Right lobe of liver (tissue), 6 donors: ENCODE results near the gene SYPL2. TPM values are rescaled to one million over a fixed set of nuclear protein-coding genes. Genes with fewer than 3 reads are reported as not detected.
A peak's percentile ranks its signal among the peaks of the same experiment; 100 is the strongest.

Experiments used
- ATAC-seq, 4 donors: fragments of 200-7000 bp; cut with Tn5 transposase; one replicate each; pipeline ENCODE4 v1.9.1; 2020; ENCODE audit warnings: mild to moderate bottlenecking in 4 of 4, moderate library complexity in 4 of 4
- DNase-seq, 3 donors: peaks; one replicate each; pipeline ENCODE4 v3.0.0-alpha.2; 2020
- H3K27ac ChIP-seq, 3 donors: fragments of 200-600 bp; one replicate each; pipeline ENCODE4 v1.8.0; 2022
- H3K27me3 ChIP-seq, 2 donors: fragments of 200-600 bp; one replicate each; pipeline ENCODE4 v1.8.0; 2022
- H3K36me3 ChIP-seq, 4 donors: fragments of 200-600 bp; sonication (generic) in 1 of 4; one replicate each; pipeline versions ENCODE4 v1.5.1 to v1.8.0; 2017 to 2022; ENCODE audit warnings: control low read depth in 1 of 4
- H3K4me1 ChIP-seq, 4 donors: fragments of 200-600 bp; sonication (generic) in 1 of 4; one replicate each; pipeline versions ENCODE4 v1.5.1 to v1.8.0; 2017 to 2022; ENCODE audit warnings: control low read depth in 1 of 4
- H3K4me3 ChIP-seq, 3 donors: fragments of 200-600 bp; one replicate each; pipeline ENCODE4 v1.8.0; 2022
- H3K9me3 ChIP-seq, 4 donors: fragments of 200-600 bp; sonication (generic) in 1 of 4; one replicate each; pipeline versions ENCODE4 v1.5.1 to v1.8.0; 2017 to 2022; ENCODE audit warnings: control low read depth in 1 of 4
- CTCF ChIP-seq, 4 donors: fragments of 200-600 bp in 3 of 4; fragments of 450-650 bp in 1 of 4; IDR thresholded peaks; one replicate each; pipeline versions ENCODE4 v1.5.1 to v1.8.0; 2016 to 2022; ENCODE audit warnings: antibody characterized with exemption in 4 of 4, mild to moderate bottlenecking in 2 of 4
- POLR2A ChIP-seq: fragments of 450-650 bp; IDR thresholded peaks from one replicate; pipeline ENCODE4 v1.6.1; 2017; ENCODE audit warnings: antibody characterized with exemption, mild to moderate bottlenecking
- WGBS: methylation state at CpG from one replicate; pipeline ENCODE4 v1.1.6; 2018; ENCODE audit warnings: low coverage, low lambda C conversion rate; ENCODE audit not compliant: insufficient coverage; ENCODE audit errors: missing lambda C conversion rate; 5-methylcytosine and 5-hydroxymethylcytosine counted together
- intact Hi-C, 2 donors: fragments of 100-400 bp; cut with DNase I; formaldehyde crosslinking; loops; one replicate each; pipeline versions ENCODE4 v1.11.2 to v1.14.1; 2022
- total RNA-seq, 6 experiments: library from RNA; depleted of rRNA in 2 of 6; stranded (reverse); fragments of >200 nt in 2 of 6; fragmentation: NEBNext Ultra II Directional in 3 of 6; extraction: Animal tissue kit (Norgen Biotek cat#: 25700) in 3 of 6; gene quantifications; one replicate each; pipeline versions ENCODE4 v1.1.0 to v1.2.4, GENCODE V29; 2016 to 2023
- donor health status: DM: no; HTN: yes; CAD: no.
- donor health status: DM: no; HTN: no; CAD: no.
- donor health status: DM: no; HTN: no; CAD: no.
- donor health status: DM: no; HTN: yes; CAD: no.
- donor health status: DM: no; HTN: yes; CAD: no.

SYPL2 gene
- total RNA-seq, 6 experiments from 2014 or later = 4.7 to 10.6 (median 6.0) TPM

GRCh38 chr1:109482791-109483671 is 16.7 kb downstream of the SYPL2 start:
- H3K4me3 ChIP-seq = peak overlapping the region; percentile 42 to 88 (median 45)
- H3K27ac ChIP-seq = no peak overlapping the region
- peaks cover 0 to 3% (median 0%) of the 10 kb centered on the region in 4 donors for H3K4me1 ChIP-seq
- no peaks in the 10 kb centered on the region for H3K36me3 ChIP-seq
- WGBS = 19% methylated on average over 18 of the region's 29 CpGs
- DNase-seq (peak in 2 of 3 donors; percentile 52 to 60), ATAC-seq (peak; percentile 9 to 44 (median 22))
- no peaks in the 10 kb centered on the region for H3K9me3 ChIP-seq
- intact Hi-C loops = no loop called here
- TF ChIP-seq POLR2A (no peak), CTCF (IDR thresholded peaks at IDR 0.05) (no peak)
- H3K27me3 ChIP-seq = no peaks in the 10 kb centered on the region

- 2% methylated on average over 15 of the region's 73 CpGs for WGBS
- DNase-seq = peak; percentile 93 to 94 (median 94)
- intact Hi-C loops = no loop called here
- peak within 1 kb of the TSS; percentile 91 to 93 (median 92) for H3K27ac ChIP-seq
- H3K27me3 ChIP-seq = no peaks in the 10 kb centered on the region
- H3K9me3 ChIP-seq = no peaks in the 10 kb centered on the region
- H3K4me1 ChIP-seq = peaks cover 0 to 3% (median 0%) of the 10 kb centered on the region in 4 donors
- H3K4me3 ChIP-seq = peak within 1 kb of the TSS; percentile 82 to 88 (median 85)
- peak; percentile 81 for TF ChIP-seq POLR2A
- TF ChIP-seq CTCF (IDR thresholded peaks at IDR 0.05) = no peak
- peak; percentile 90 to 97 (median 91) for ATAC-seq
- no peaks in the 10 kb centered on the region for H3K36me3 ChIP-seq
These were observed 17.5 kb downstream of the SYPL2 start, which contains the start of gene ATXN7L2 for GRCh38 chr1:109483672-109484518. TSS of gene ATXN7L2 (plus strand) at chr1:109483905. CDS start at chr1:109483954, 49 bp downstream.

GRCh38 chr1:109484519-109484975 is 18.2 kb downstream of the SYPL2 start:
- TF ChIP-seq POLR2A (no peak), CTCF (IDR thresholded peaks at IDR 0.05) (no peak)
- Histone ChIP-seq H3K4me3 (peak overlapping the region; percentile 82 to 88 (median 85)), H3K4me1 (peaks cover 0 to 3% (median 0%) of the 10 kb centered on the region in 4 donors), H3K27me3 (no peaks in the 10 kb centered on the region), H3K36me3 (no peaks in the 10 kb centered on the region), H3K9me3 (no peaks in the 10 kb centered on the region), H3K27ac (no peak overlapping the region)
- intact Hi-C loops = no loop called here
- ATAC-seq (no peak), DNase-seq (no peak)
- WGBS = 44% methylated on average over 15 of the region's 15 CpGs

GRCh38 chr1:109485001-109485400 is 18.7 kb downstream of the SYPL2 start:
- DNase-seq = no peak
- no peak for ATAC-seq
- H3K9me3 ChIP-seq = no peaks in the 10 kb centered on the region
- 28% methylated on average over 3 of the region's 3 CpGs for WGBS
- H3K4me3 ChIP-seq = no peak overlapping the region
- peaks cover 0 to 3% (median 0%) of the 10 kb centered on the region in 4 donors for H3K4me1 ChIP-seq
- H3K27me3 ChIP-seq = no peaks in the 10 kb centered on the region
- H3K36me3 ChIP-seq = no peaks in the 10 kb centered on the region
- TF ChIP-seq CTCF (IDR thresholded peaks at IDR 0.05) (no peak), POLR2A (no peak)
- no peak overlapping the region for H3K27ac ChIP-seq
- intact Hi-C loops = loop anchor here in 1 of 2 donors (5.0 kb wide), 1 partner anchor 152 kb away; no protein-coding TSS in a partner anchor
